GM21528 (cell line): Measurements from ENCODE around the gene FBLN2.
"Not testable (repeated sequence)": the region's sequence is repeated elsewhere in the genome, so short reads cannot be mapped to it uniquely, and the experiment has no call there.

Experiments
- ATAC-seq: cut with Tn5 transposase; IDR thresholded peaks from one replicate; pipeline ENCODE4 v1.9.1; 2021; ENCODE audit warnings: mild to moderate bottlenecking, moderate library complexity; ENCODE audit not compliant: unreplicated experiment, low FRiP score

FBLN2 gene

DNA sequence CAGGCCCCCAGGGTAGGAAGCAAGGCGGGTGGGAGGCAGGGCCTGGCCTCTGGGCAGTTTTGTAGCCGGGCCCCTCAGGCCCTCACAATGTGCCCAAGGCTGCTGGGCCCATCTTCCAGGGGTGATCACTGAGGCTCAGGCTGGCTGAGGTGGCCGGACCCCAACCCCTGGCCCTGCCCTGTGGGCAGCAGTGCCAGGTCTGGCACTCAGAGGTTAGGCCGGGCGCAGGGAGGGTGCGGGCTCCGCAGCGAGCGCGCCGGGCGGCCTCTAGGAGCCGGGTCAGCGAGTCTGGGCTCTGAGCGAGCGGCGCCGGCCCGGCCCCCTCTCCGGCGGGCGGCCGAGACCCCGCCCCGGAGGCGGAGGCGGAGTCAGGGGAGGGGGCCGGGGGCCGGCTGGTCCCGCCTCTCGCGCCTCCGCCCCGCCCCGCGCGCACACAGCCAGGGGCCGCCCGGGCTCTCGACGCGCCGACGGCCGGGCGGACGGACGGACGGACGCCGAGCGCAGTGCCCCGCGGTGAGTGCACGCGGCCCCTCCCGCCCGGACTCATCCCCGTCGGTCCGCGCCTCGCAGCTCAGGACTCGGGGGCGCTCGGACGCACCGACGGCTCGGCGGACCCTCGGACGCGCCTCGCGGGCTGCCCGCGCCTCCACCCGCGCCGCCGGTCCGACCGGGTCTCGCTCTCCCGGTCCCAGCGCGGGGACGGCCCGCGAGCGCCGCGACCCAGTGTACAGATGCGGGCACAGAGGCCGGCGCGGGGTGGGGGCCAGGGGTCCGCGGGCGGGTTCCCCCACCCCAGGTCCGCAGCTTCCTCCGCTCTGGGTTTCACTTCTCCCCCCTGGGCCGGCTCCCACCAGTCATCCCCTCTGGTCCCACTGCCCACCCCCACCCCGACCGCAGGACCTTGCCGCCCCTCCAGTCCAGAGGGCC lies at the start of gene FBLN2:
TSS of gene FBLN2 (plus strand) at position 430 of the 927 bp plus-strand sequence. CDS start 21,231 bp downstream, outside the sequence.
- no peak for ATAC-seq

GRCh38 chr3:13499246-13499645 lies 49.7 kb upstream of the FBLN2 start:
- not testable (repeated sequence) for ATAC-seq

GRCh38 chr3:13500133-13500885 lies 48.6 kb upstream of the FBLN2 start:
- no peak for ATAC-seq

GRCh38 chr3:13501056-13501455 lies 47.9 kb upstream of the FBLN2 start:
- no peak for ATAC-seq

DNA sequence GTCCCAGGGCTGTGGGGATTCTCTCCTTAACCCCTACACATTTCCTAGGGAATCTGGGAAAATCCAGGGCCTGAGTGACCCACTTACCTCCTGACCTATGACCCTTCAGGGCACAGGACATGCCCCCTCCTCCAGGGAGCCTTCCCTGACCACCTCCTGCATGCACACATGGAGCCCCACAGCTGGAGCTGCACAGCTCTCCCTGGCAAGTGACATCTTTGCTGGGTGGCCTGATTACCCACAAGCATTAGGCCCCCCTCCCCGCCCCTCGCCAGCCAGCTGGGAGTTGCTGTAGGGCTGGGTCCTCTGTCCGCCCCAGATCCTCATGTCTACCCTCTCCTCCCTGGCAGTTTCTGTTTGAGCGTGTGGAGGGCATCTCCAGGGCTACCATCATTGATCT lies 47.4 kb upstream of the FBLN2 start:
- ATAC-seq: no peak

GRCh38 chr3:13501958-13502790 lies 46.8 kb upstream of the FBLN2 start:
- no peak for ATAC-seq

DNA sequence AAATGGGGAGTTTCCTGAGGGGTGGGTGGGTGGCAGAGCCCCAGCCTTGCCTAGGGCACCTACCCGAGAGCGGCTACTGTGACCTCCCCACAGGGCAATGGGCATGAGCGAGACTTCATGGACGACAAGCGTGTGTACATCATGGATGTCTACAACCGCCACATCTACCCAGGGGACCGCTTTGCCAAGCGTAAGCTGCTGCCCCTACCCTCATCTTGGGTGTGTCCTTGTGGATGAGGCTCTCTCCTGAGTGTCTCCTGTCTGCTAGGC lies 46.2 kb upstream of the FBLN2 start:
- ATAC-seq: no peak

DNA sequence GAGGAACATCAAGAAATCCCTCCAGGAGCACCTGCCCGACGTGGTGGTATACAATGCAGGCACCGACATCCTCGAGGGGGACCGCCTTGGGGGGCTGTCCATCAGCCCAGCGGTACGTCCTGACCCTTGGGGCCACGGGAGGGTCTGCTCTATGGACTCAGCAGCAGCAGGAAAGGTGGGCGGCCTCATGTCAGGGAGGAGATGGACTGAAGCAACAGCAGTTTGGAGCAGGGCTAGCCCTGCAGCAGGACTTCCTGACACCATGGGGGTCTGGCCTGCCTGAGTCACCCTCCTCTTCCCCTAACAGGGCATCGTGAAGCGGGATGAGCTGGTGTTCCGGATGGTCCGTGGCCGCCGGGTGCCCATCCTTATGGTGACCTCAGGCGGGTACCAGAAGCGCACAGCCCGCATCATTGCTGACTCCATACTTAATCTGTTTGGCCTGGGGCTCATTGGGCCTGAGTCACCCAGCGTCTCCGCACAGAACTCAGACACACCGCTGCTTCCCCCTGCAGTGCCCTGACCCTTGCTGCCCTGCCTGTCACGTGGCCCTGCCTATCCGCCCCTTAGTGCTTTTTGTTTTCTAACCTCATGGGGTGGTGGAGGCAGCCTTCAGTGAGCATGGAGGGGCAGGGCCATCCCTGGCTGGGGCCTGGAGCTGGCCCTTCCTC lies 44.6 kb upstream of the FBLN2 start:
- ATAC-seq: no peak

GRCh38 chr3:13505147-13506130 lies 43.5 kb upstream of the FBLN2 start:
- no peak for ATAC-seq

- no peak for ATAC-seq
These were observed 42.7 kb upstream of the FBLN2 start for GRCh38 chr3:13506239-13506638.

DNA sequence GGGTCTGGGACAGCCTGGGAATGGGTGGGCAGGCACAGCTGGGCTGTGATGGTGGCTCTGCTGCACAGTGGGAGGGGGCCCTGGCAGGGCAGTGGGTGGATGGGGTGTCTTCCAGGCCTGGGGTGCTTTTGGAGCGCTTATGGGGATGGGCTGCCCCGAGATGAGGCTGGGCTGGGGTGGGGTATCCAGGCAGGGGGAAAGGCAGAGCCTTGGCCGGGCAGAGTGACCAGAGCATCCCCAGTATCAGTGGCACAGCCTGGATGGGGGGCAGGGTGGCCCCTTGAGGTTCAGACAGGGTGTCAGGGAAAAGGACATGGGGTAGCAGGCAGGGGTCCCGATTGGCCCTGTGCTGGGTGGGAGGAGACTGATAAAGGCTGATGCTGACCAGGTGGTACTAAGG lies 42.2 kb upstream of the FBLN2 start:
- no peak for ATAC-seq

DNA sequence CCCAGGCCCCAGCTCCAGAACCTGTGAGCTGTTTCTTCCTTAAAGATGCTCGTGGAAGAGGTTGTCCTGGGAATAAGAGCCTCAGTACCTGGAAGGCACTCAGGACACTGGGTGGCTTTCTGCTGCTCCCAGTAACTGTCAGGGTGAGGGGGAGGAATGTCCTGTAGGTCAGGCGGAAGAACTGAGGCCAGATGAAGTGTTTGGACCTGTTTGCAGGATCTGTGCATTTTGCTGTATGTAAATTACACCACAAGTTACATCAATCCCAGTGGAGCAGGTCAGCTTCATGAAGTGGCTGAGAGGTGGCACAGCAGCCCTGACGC lies 41.7 kb upstream of the FBLN2 start:
- ATAC-seq: no peak

GRCh38 chr3:13507570-13508339 lies 41.2 kb upstream of the FBLN2 start:
- ATAC-seq: no peak

GRCh38 chr3:13508496-13508895 lies 40.4 kb upstream of the FBLN2 start:
- ATAC-seq: no peak

GRCh38 chr3:13509059-13509815 lies 39.7 kb upstream of the FBLN2 start:
- ATAC-seq: no peak

DNA sequence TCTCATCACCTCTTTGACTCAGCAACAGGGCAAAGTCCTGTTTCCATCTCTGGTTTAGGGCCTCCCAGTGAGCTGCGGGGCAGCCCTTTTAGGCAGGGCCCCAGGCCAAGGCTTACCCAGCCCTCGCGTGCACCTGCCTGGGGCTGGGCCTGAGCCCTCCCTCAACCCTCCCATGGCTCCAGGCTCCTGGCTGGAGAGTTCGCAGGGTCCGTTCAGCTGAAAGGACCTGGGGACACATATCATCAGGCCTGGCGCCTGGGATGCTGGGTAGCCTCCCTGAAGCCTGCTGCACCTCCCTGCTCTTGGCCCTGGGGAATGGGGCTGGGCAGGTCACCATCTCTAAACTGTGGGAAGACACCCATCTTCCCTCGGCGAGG lies 39.1 kb upstream of the FBLN2 start:
- ATAC-seq: no peak

DNA sequence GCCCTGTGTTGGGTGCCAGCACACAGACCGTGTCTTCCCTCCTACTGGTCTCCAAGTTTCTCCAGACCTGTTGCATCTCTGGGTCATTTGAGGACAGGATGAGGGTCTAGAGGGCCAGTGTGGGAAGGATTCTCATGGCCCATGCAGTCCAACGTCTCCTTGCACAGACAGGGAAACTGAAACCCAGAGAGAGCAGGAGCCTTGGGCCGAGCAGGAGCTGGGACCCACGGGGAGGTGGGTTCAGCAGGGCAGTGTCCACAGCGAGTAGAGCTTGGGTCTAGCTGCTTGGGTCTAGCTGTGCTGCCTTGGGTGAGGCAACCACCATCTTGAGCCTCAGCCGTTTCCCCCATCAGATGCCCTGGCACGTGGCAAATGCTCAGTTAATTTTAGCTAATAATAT lies 36.5 kb upstream of the FBLN2 start:
- no peak for ATAC-seq
